ENCODE measurements around the gene CDK17. TPM values are rescaled to one million over a fixed set of nuclear protein-coding genes. Genes with fewer than 3 reads are reported as not detected.

Gene CDK17
- 12.1 to 24.9 TPM (median 13.5 TPM) in 5 replicates for total RNA-seq (2022; extraction: Qiagen RNA extraction; ENCODE audit: low read depth)

GRCh38 chr12:96399919-96400630 is at the start of gene CDK17:
Gene CDK17 (minus strand): TSS chr12:96400439. CDS start chr12:96334836, 65,603 bp downstream.

Other genes with a start within 250 kb of the CDK17 start
- 46.1 to 63.0 TPM (median 58.0 TPM) in 5 replicates for gene ELK3, start 206.1 kb downstream of the CDK17 start, total RNA-seq (2022; extraction: Qiagen RNA extraction; ENCODE audit: low read depth)
- gene CFAP54, start 89.1 kb upstream of the CDK17 start, total RNA-seq (2022; extraction: Qiagen RNA extraction; ENCODE audit: low read depth): 0.84 to 1.6 TPM (median 1.5 TPM) in 5 replicates

All from A549 treated with CpdA at 1 μM for 4 hours (cell line).